AG04449 (cell line): ENCODE results near the gene PPIP5K2.

ENCODE experiments used
- CTCF ChIA-PET: fragments of 350-600 bp; formaldehyde crosslinking; extraction: SDS; loops from one replicate; lab custom pipeline; 2021; ENCODE audit warnings: antibody characterized with exemption; lab: Yijun Ruan, JAX
- POLR2A ChIA-PET: fragments of 400-600, 350-600 bp; formaldehyde crosslinking; extraction: SDS; loops from one replicate; lab custom pipeline; 2020; ENCODE audit warnings: antibody characterized with exemption, inconsistent platforms; lab: Yijun Ruan, JAX
- DNase-seq: peaks from one replicate; pipeline ENCODE4 v3.0.0-alpha.2; 2010; ENCODE audit warnings: low read depth, low spot score
- H3K4me3 ChIP-seq: 2 replicates; pipeline ENCODE4 v1.5.1; 2011; ENCODE audit warnings: low read depth, mild to moderate bottlenecking, control low read depth, low read length
- TF ChIP-seq, protein P1 (sequence below): IDR thresholded peaks from one replicate; pipeline ENCODE4 v1.5.1; 2011; ENCODE audit warnings: mild to moderate bottlenecking, moderate library complexity, low read length, control low read depth, inconsistent platforms; ENCODE audit not compliant: insufficient read depth; ENCODE audit errors: missing control alignments

The PPIP5K2 gene

DNA sequence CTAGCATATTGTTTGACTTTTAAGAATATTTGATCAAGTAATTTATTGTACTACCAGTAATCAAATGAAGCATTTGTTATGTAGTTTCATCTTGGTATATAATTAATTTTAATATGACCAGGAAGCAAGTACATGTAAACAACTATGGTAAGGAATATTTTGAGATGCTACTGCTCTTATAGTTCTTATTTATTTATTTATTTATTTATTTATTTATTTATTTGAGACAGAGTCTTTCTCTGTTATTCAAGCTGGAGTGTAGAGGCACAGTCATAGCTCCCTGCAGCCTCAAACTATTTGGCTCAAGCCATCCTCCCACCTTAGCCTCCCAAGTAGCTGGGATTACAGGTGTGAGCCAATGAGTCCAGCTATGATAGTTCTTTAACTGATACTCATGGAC, 8.1 kb downstream of the PPIP5K2 start:
- TF ChIP-seq, protein P1, sequence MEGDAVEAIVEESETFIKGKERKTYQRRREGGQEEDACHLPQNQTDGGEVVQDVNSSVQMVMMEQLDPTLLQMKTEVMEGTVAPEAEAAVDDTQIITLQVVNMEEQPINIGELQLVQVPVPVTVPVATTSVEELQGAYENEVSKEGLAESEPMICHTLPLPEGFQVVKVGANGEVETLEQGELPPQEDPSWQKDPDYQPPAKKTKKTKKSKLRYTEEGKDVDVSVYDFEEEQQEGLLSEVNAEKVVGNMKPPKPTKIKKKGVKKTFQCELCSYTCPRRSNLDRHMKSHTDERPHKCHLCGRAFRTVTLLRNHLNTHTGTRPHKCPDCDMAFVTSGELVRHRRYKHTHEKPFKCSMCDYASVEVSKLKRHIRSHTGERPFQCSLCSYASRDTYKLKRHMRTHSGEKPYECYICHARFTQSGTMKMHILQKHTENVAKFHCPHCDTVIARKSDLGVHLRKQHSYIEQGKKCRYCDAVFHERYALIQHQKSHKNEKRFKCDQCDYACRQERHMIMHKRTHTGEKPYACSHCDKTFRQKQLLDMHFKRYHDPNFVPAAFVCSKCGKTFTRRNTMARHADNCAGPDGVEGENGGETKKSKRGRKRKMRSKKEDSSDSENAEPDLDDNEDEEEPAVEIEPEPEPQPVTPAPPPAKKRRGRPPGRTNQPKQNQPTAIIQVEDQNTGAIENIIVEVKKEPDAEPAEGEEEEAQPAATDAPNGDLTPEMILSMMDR, result no peak
- no peak for DNase-seq
- H3K4me3 ChIP-seq, result no peak overlapping the region
- ChIA-PET POLR2A (interaction anchor here (1.0 kb wide), 1 partner anchor 8 kb away, joined by 5 read pairs; the partner anchor contains the start of genes GIN1 and PPIP5K2), CTCF (interaction anchor here (5.4 kb wide), 1 partner anchor 11 kb away, joined by 54 read pairs; no protein-coding TSS in a partner anchor)

GRCh38 chr5:103132684-103133083, 12.6 kb downstream of the PPIP5K2 start:
- DNase-seq, result no peak
- ChIA-PET POLR2A (interaction anchor here (0.7 kb wide), 1 partner anchor 12 kb away, joined by 3 read pairs; no protein-coding TSS in a partner anchor), CTCF (no interaction called here)
- H3K4me3 ChIP-seq, result no peak overlapping the region
- TF ChIP-seq, protein P1, result no peak

- ChIA-PET CTCF (no interaction called here), POLR2A (no interaction called here)
- TF ChIP-seq, protein P1, result no peak
- H3K4me3 ChIP-seq, result no peak overlapping the region
- no peak for DNase-seq
Measured at GRCh38 chr5:103133231-103133630, 13.1 kb downstream of the PPIP5K2 start.

DNA sequence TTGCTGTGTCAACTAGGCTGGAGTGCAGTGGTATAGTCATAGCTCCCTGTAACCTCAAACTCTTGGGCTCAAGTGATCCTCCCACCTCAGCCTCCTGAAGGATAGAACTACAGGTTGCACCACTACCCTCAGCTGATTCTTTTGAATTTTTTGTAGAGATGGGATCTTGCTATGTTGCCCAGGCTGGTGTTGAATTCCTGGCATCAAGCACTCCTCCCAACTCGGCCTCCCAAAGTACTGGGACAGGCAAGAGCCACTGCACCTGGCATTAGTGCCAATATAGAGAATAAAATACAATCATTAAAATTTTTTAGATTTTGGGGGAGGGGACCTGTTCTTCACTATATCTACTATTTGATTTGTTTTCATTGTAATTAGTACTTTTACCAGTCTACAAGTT, 15.4 kb downstream of the PPIP5K2 start:
- POLR2A ChIA-PET, result no interaction called here
- no peak for DNase-seq
- CTCF ChIA-PET, result interaction anchor here (0.9 kb wide), 1 partner anchor 16 kb away, joined by 3 read pairs; the partner anchor contains the start of genes GIN1 and PPIP5K2
- H3K4me3 ChIP-seq, result no peak overlapping the region
- TF ChIP-seq, protein P1, result no peak

- ChIA-PET CTCF (interaction anchor here (1.3 to 4.3 kb wide), 18 partner anchors 9 to 602 kb away, joined by 3 to 54 read pairs (median 8); partner anchors contain the start of genes GIN1 and PPIP5K2), POLR2A (interaction anchor here (0.8 kb wide), 1 partner anchor 18 kb away, joined by 3 read pairs; the partner anchor contains the start of genes GIN1 and PPIP5K2)
Measured at GRCh38 chr5:103138202-103138690, 18.1 kb downstream of the PPIP5K2 start.

More at GRCh38 chr5:103138202-103138690, 18.1 kb downstream of the PPIP5K2 start:
- no peak for DNase-seq
- TF ChIP-seq, protein P1, result no peak
- no peak overlapping the region for H3K4me3 ChIP-seq
